Measurements from ENCODE around the gene GALM. TPM values are rescaled to one million over a fixed set of nuclear protein-coding genes. Genes with fewer than 3 reads are reported as not detected.

Gene GALM
- total and polyA plus RNA-seq, 10 of the 15 experiments (the other 5 are each of a cell fraction or from before 2014, with no cell fraction given): 1.1 to 4.0 (median 1.7) TPM

DNA sequence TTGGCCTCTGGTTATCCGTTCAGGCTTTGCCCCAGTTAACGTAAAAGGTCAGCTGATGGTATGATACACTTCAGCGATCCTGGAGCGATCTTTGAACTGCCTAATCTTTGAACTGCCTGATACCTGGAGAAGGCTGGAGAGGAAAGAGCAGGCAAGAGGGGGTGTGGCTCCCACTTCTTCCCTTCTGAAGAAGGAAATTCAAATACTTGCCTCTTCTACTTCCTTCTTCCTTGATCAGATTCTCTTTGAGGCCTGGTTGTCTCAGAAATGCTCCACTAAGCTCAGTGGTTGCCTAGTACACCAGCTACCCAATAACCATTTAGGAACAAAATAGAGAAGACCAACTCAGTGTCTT lies 619 bp downstream of the GALM start:
- SMC1A ChIA-PET (ENCODE audit: uncharacterized antibody, unreplicated experiment): interaction anchor here (0.9 to 3.6 kb wide), 15 partner anchors 13 to 85 kb away, joined by 3 to 27 read pairs (median 5); no protein-coding TSS in a partner anchor
- H3K4me3 ChIP-seq: peak overlapping the region; percentile 56; the same call in 1 of the 2 replicates
- CTCF ChIA-PET: interaction anchor here (0.6 to 5.4 kb wide), 9 partner anchors 10 to 260 kb away, joined by 3 to 30 read pairs (median 4); no protein-coding TSS in a partner anchor
- FAIRE-seq: peak; percentile 54
- DNase-seq (ENCODE audit: low read depth, low spot score): no peak
- intact Hi-C loops (cut with micrococcal nuclease; ENCODE audit: unreplicated experiment): no loop called here
- ATAC-seq: peak; percentile 62
- H3K9ac ChIP-seq (ENCODE audit: control insufficient read depth, insufficient read depth, low read length): peak overlapping the region; percentile 41; the same call in 1 of the 2 replicates
- 67% methylated on average over 4 of the region's 4 CpGs for WGBS (ENCODE audit: insufficient coverage, insufficient replicate concordance, low lambda C conversion rate, missing lambda C conversion rate)
- in situ Hi-C loops (cut with MboI): no loop called here
- H3K4me1 ChIP-seq (ENCODE audit: control insufficient read depth, insufficient read depth, low read length): peaks cover 28% of the 10 kb centered on the region
- no peaks in the 10 kb centered on the region for H4K20me1 ChIP-seq (ENCODE audit: control insufficient read depth, insufficient read depth)
- no peaks in the 10 kb centered on the region for H3K27me3 ChIP-seq (replicated peaks in 1 of 2; ENCODE audit: control insufficient read depth in 2 of 2, insufficient read depth in 2 of 2, low read length in 1 of 2)
- POLR2A ChIA-PET: interaction anchor here (0.8 to 3.4 kb wide), 8 partner anchors 13 to 454 kb away, joined by 3 to 20 read pairs (median 4); partner anchors contain the start of gene SOS1
- TF ChIP-seq RAD51 (IDR thresholded peaks at IDR 0.05) (0 out of 2 replicates have a peak, but pooled peaks have one; percentile 26), SPI1 (IDR thresholded peaks at IDR 0.05; ENCODE audit: borderline replicate concordance, insufficient read depth, low read depth, low read length) (peak; percentile 12; the same call in 1 of the 2 replicates), ATF7 (IDR thresholded peaks at IDR 0.05; ENCODE audit: low read depth) (no peak), STAT1 (conservative IDR thresholded peaks at IDR 0.05) (no peak), CBX5 (IDR thresholded peaks at IDR 0.05; ENCODE audit: low read depth) (no peak), ZZZ3 (IDR thresholded peaks at IDR 0.05; ENCODE audit: control insufficient read depth, insufficient read length, low read depth) (no peak), NFYB (IDR thresholded peaks at IDR 0.05; ENCODE audit: insufficient read depth, low read depth, low read length) (no peak)
- TF ChIP-seq, protein P1, sequence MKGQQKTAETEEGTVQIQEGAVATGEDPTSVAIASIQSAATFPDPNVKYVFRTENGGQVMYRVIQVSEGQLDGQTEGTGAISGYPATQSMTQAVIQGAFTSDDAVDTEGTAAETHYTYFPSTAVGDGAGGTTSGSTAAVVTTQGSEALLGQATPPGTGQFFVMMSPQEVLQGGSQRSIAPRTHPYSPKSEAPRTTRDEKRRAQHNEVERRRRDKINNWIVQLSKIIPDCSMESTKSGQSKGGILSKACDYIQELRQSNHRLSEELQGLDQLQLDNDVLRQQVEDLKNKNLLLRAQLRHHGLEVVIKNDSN (IDR thresholded peaks at IDR 0.05; ENCODE audit: borderline replicate concordance, extremely low read length, insufficient read depth, low read depth, low read length): no peak
- peak overlapping the region; percentile 79 for H3K4me2 ChIP-seq (ENCODE audit: control insufficient read depth, insufficient read depth)
- no peaks in the 10 kb centered on the region for H3K79me2 ChIP-seq (ENCODE audit: control insufficient read depth, insufficient read depth, low read length)
- H2AFZ ChIP-seq (ENCODE audit: control insufficient read depth, low read depth, low read length): peak overlapping the region; percentile 88
- H3K36me3 ChIP-seq (ENCODE audit: control insufficient read depth in 2 of 2, insufficient read depth in 2 of 2, low read length in 1 of 2): no peaks in the 10 kb centered on the region
- no TSS peak for BruUV-seq (replicated peaks)
- no peaks in the 10 kb centered on the region for H3K9me3 ChIP-seq (replicated peaks; ENCODE audit: control insufficient read depth, insufficient read depth, low read length)
- RAD21 ChIA-PET (ENCODE audit: unreplicated experiment): interaction anchor here (0.8 to 5.1 kb wide), 12 partner anchors 13 to 84 kb away, joined by 3 to 20 read pairs (median 3); partner anchors contain the start of gene SRSF7
- H3K27ac ChIP-seq (ENCODE audit: control insufficient read depth, insufficient read depth): peak overlapping the region; percentile 33; the same call in 1 of the 2 replicates
